Loucy (cell line): ENCODE measurements around the gene NAP1L3.

Experiments
- CTCF ChIP-seq: fragments of 200-600 bp; sonication (generic); conservative IDR thresholded peaks from 2 replicates; pipeline ENCODE4 v1.5.1; 2014; ENCODE audit warnings: mild to moderate bottlenecking, antibody characterized with exemption, low read length
- EZH2phosphoT487 ChIP-seq: fragments of 200-600 bp; IDR thresholded peaks from 2 replicates; pipeline ENCODE4 v1.6.1; 2018; ENCODE audit warnings: antibody characterized with exemption, mild to moderate bottlenecking, moderate library complexity, borderline replicate concordance

- TF ChIP-seq CTCF, result no peak
- no peak for TF ChIP-seq EZH2phosphoT487
Observed at GRCh38 chrX:93660575-93660974, 12.8 kb downstream of the NAP1L3 start.
